ENCODE results near the gene YBX1. TPM values are rescaled to one million over a fixed set of nuclear protein-coding genes. Genes with fewer than 3 reads are reported as not detected.
"Not testable (repeated sequence)": the region's sequence is repeated elsewhere in the genome, so short reads cannot be mapped to it uniquely, and the experiment has no call there.

YBX1 gene
- total RNA-seq, 1 donor from 2014 or later: 1,013 TPM

DNA sequence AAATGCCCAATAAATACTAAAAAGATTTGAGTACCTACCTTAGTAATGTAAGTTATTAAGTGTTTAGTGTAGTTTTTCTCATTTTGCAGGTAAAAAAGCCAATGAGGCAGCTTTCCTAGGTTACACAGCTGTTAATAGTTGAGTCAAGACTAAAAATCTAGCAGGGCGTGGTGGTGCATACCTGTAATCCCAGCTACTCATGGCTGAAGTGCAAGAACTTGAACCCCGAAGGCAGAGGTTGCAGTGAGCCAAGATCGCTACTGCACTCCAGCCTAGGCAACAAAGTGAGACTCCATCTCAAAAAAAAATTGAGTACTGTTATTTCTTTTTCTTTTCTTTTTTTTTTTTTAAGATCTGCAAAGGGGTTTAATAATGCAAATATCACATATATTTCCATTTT is 7.7 kb downstream of the YBX1 start:
- no peak for DNase-seq (ENCODE audit: low read depth)

DNA sequence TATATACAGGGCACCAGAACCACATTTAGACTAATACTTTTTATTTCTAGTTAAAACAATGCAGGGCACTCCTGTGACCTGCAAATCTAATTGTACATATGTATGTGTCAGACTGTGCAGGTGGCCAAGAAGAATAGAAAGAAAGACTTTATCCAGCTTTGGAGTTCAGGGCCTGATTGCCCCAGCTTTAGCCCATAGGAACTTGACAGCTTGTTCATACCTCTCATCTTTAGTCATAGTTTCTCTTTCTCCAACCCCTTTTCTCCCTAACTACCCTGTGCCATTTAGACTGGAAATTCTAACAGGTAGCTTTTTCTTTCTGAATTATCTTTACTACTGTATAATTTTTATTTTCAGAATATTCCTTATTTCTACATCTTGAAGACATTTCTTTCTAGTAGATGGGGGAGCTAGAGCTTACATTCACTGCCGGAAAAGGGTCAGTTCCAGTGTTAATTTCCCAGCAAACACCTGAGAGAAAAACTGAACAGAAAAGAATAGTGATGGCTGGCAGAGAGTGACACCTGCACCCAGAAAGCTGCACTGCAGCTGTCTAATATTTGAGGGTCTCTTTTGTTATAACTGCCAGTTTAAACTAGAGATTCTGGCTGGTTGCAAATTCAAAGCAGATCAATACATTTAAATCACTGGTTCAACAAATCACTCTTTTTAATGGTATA is 8.4 kb downstream of the YBX1 start:
- DNase-seq (ENCODE audit: low read depth): no peak

DNA sequence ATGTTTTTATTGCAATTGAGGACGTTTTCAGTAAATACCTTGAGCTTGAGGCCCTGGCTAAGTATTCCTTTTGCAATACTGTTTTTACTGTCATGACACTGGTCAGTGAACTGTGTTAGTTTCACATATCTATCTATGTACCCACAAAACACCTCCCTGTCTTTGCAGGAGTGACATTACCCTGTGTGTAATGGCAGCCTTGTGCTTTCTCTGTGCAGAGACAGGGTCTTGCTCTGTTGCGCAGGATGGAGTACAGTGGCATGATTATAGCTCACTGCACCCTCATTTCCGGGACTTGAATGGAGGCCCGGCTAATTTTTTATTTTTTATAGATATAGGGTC is 8.9 kb downstream of the YBX1 start:
- DNase-seq (ENCODE audit: low read depth): no peak

DNA sequence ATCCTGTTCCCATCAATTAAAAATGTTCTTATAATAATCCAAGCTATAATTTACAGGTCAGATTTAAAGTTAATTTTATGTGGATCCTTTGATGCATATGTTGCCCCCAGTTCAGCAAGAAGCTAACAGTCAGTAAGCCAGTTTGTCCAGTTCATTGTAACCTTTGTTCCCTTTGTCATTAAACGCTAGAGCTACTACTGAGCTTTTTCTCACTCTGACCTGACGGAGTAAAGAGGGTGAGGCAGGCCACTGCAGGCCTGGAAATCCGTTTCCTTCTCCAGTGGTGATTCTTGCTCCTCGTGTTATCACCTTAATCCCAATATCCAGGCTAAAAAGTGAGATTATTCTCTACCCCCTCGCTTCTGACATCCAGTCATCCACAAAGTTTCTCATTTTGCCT is 10.2 kb downstream of the YBX1 start:
- no peak for DNase-seq (ENCODE audit: low read depth)

DNA sequence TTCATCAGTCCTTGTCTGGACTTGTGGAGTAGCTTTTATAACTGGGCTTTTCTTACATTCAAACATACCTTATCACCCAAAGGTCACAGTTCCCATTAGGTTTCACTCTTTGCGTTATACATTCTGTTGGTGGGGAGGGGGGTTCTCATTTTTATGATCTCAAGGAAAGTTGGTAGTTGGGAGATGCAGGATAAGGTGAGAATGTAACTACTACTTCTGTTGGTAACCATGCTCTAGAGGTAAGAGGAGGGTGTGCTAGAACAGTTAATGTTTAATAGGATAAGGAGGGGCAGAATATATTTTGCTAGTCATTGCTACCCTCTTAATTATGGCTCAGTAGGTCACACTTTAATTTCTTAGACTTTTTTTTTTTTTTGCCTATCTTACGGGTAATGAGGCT is 10.7 kb downstream of the YBX1 start:
- DNase-seq (ENCODE audit: low read depth): no peak

DNA sequence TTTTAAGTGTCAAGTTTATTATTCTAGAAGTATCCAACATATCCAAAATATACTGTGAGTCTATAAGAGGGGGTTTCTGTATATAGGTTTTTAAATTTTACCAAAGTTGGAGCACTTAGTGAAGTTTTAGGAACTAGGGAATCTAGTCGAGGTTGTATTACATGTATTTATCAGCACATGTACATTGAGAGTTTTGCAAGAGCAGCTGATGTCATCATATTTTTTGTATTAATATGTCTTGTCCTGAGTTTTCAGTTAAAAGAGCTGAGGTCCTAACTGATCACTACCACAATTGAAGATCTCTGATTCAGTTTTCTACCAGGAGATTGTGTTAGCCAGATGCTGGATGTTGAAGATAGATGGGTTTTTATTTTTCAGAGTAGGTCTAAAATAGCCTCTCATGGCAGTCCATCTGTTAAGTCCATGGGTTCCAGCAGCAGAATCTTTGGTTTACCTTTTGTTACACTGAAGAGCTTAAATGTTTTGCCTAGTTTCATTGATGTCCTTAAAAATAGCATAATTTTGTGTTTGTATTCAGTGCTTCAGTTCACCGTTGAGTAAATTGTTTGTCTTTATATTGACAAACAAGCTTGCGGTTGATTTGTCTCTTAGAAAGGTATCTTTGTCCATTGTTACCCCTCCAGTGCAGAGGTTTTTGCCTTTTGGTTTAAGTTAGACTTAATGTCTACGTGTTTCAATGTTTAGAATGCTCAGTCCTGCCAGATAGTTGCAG is 16.0 kb downstream of the YBX1 start:
- no peak for DNase-seq (ENCODE audit: low read depth)

DNA sequence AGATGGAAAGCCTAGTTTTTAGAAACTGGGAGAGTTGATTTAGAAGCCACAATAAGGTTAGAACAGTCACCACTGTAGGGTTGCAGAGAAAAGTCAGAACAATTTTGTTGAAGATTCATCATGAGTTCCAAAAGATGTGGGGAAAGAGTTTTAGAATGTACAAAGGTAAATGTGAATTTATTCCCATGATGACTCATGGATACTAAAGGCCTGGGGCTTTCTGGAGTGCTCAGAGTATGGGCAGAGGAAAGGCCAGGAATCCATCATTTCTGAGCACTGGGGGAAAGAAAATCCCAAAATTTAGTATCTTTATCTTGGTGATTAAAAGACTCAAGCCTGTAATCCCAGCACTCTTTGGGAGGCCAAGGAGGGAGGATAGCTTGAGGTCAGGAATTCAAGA is 17.8 kb downstream of the YBX1 start:
- DNase-seq (ENCODE audit: low read depth): no peak

DNA sequence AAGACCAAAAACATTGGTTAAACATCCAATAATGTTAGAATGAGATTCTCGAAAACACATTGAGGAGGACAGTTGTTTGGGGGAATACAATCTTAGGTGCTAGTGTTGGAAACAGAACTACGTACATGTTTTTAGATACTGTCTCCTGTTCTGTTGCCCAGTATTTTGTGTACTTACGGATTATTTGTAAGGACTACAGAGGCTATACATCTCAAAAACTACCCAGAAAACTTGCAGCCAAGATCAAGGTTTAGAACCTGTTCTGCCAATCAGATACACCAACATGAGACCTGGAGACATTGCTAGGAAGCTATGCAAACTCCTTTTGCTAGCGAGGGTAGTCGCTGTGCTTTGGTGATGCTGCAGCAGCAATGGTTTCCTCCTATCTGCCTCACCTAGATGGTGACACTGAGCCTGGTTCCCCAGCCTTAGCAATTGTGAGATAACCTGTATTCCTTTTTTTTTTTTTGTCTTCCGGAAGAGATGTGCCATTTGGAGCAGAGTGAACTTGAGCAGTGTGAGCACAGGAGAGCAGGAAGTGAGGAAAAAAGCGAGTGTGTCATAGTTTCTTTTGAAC is 21.8 kb downstream of the YBX1 start:
- no peak for DNase-seq (ENCODE audit: low read depth)

DNA sequence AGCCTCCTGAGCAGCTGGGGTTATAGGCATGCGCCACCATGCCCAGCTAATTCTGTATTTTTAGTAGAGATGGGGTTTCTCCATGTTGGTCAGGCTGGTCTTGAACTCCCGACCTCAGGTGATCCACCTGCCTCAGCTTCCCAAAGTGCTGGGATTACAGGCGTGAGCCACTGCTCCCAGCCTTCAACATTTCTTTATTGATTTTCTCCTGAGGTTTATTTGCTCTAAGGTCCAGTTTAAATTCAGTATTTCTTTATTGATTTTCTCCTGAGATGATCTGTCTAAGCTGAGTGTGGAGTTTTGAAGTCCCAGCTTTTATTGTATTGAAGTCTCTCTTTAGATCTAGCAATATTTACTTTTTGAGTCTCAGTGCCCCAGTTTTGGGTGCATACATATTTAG is 30.6 kb downstream of the YBX1 start:
- DNase-seq (ENCODE audit: low read depth): not testable (repeated sequence)

DNA sequence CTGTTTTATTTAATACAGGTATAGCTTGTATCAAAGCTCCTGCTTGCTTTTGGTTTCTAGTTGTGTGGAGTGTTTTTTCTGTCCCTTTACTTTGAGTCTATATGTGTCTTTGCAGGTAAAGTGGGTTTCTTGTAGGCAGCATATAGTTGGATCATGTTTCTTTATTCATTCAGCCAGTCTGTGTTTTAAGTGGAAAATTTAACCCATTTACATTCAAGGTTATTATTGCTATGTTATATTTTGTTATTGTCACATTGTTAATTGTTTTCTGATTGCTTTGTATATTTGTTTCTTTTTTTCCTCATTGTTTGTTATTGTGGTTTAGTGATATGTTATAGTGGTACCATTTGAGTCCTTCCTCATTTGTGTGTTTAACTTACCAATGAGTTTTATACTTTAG is 31.1 kb downstream of the YBX1 start:
- DNase-seq (ENCODE audit: low read depth): no peak

DNA sequence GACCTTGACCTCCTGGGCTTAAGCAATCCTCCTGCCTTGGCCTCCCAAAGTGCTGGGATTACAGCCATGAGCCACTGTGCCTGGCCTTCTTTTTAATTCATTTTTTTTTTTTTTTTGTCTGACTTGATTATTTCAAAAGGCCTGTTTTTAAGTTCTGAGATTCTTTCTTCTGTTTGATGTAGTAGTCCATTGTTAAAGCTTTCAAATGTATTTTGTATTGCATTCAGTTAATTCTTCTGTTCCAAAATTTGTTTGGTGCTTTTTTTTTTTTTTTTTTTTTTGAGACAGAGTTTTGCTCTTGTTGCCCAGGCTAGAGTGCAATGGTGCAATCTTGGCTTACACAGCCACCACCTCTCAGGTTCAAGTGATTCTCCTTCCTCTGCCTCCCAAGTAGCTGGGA is 32.2 kb downstream of the YBX1 start:
- DNase-seq (ENCODE audit: low read depth): not testable (repeated sequence)

DNA sequence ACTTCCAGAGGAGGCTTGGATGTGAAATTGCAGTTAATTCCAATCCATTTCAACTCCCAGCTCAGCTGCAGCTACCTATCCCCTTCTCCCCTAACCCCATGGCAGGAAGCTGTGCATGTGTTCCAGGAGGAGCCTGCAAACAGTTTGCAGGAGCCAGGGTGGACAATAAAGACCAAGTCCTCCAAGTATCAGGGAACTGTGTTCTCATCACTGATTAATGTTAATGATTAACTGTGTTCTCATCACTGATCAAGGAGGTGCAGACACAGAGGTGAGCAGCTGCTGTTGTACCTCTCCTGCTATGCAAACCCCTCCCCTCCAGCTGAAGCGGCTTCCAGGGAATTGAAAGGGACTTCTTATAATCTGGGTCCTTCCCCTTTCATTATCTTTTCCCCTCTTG is 38.6 kb downstream of the YBX1 start:
- DNase-seq (ENCODE audit: low read depth): no peak

DNA sequence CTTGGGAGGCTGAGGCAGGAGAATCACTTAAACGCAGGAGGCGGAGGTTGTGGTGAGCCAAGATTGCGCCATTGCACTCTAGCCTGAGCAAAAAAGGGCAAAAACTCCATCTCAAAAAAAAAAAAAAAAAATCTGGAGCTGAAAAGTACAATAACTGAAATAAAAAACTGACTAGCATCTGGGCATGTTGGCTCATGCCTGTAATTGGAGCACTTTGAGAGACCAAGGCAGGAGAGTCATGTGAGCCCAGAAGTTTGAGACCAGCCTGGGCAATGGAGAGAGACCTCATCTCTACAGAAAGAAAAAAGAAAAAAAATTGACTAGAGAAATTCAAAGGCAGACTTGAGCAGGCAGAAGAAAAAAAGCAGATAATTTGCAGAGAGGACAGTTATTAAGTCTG is 39.7 kb downstream of the YBX1 start:
- DNase-seq (ENCODE audit: low read depth): no peak

DNA sequence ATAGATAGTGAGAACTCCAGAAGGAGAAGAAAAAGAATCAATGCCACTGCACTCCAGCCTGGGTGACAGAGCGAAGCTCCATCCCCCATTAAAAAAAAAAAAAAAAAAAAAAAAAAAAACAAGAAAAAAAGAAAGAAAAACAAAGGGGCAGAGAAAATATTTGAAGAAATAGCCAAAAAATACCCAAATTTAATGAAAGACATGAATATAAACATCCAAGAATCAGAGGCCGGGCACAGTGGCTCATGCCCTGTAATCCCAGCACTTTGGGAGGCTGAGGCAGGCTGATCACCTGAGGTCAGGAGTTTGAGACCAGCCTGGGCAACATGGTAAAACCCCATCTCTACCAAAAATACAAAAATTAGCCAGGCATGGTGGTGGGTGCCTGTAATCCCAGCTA is 40.2 kb downstream of the YBX1 start:
- not testable (repeated sequence) for DNase-seq (ENCODE audit: low read depth)

DNA sequence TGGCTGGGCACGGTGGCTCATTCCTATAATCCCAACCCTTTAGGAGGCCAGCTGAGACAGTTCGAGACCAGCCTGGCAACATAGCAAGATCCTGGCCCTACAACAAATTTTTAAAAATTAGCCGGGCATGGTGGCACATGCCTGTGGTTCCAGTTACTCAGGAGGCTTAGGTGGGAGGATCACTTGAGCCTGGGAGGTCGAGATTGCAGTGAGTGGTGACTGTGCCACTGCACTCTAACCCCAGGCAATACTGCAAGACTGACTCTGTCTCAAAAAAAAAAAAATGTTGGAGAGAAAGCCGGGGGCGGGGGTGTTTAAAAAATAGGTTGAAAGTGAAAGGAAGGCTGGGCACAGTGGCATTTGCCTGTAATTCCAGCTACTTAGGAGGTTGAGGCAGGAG is 41.3 kb downstream of the YBX1 start:
- DNase-seq (ENCODE audit: low read depth): no peak

DNA sequence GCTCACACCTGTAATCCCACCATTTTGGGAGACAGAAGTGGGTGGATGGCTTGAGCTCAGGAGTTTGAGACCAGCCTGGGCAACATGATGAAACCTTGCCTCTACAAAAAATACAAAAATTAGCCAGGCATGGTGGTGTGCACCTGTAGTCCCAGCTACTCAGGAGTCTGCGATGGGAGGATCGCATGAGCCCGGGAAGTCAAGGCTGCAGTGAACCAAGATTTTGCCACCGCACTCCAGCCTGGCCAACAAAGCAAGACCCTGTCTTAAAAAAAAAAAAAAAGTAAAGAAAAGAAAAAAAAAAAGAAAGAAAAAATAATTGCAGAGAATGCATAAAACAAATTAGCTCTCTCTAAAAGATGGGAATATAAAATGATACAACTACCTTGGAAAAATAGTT is 43.6 kb downstream of the YBX1 start:
- not testable (repeated sequence) for DNase-seq (ENCODE audit: low read depth)

DNA sequence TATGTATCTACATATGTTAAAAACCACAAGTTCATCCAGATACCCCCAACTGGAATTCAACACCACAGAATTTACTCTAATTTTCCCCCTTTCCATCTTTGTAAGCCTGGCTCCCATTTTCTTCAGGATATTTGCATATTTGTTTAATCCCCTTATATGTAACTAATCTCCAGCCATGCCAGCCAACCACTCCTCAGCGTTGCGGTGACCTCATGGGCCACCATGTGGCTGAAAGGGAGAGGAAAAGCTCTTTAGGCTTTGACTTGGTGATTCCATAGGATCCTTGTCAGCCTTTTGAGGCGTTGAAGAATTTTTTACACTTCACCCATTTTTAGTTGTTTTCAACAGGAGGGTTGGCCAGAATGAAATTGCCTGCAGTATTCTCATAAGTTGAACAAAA is 47.8 kb downstream of the YBX1 start:
- no peak for DNase-seq (ENCODE audit: low read depth)

DNA sequence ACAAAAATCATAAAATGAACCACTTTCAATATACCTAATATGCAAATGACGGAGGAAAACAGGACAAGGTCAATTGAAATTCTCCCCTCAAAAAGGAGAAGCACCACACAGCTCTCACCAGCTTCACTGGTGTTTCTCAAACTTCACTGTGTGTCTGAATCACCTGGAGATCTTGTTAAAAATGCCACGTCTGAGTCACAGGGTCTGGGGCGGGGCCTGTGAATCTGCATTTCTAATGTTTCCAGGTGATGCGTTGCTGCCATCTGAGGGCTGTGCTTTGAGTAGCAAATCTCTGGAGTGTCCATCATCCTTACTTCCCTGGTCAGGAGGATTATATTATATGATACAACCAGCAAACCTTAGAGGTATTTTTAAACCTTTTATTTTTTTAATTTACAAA is 48.8 kb downstream of the YBX1 start:
- no peak for DNase-seq (ENCODE audit: low read depth)

DNA sequence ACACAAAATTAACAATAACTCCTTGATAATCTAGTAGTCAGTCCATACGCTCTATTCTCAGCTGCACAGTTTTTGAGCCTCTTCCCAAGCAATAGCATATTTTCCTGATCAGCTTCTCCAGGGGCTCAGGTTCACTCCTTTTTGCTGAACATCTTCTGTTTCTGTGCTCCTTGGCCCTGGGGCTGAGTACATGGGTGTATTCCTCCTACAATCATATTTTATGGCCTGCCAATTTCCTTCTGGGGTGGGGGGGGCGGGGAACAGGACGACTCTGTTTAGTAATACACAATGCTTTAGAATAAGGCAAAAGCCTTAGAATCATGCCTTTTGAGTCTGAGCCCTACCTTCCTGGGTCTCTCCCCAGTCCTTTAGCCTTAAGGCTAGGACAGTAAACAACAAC is 49.4 kb downstream of the YBX1 start:
- no peak for DNase-seq (ENCODE audit: low read depth)

DNA sequence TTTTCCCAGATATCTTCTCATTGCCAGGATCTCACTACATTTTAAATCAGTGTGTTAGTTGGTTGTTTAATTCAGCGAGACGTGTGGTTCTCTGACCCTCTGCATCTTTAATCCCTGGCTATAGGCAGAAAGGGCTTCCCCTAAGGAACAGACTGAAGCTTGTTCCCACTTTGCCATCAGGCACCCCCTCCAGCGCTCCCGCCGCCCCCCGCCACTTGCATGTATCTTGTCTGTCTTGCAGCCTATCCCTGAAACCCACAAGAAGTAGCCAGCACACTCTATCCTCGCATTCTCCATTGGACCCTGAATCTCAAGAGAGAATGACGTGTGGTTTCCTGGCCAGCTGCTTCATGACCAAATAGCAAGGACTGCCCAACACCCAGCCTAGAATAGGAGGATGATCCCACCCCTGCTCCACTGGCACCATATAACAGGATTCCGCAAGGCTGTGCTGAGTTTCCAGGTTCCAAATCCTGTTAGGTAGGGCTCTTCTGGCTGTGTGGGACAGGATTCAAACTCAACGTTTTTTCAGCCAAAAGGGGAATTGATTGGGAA is 50.0 kb downstream of the YBX1 start:
- DNase-seq (ENCODE audit: low read depth): peak; percentile 80

DNA sequence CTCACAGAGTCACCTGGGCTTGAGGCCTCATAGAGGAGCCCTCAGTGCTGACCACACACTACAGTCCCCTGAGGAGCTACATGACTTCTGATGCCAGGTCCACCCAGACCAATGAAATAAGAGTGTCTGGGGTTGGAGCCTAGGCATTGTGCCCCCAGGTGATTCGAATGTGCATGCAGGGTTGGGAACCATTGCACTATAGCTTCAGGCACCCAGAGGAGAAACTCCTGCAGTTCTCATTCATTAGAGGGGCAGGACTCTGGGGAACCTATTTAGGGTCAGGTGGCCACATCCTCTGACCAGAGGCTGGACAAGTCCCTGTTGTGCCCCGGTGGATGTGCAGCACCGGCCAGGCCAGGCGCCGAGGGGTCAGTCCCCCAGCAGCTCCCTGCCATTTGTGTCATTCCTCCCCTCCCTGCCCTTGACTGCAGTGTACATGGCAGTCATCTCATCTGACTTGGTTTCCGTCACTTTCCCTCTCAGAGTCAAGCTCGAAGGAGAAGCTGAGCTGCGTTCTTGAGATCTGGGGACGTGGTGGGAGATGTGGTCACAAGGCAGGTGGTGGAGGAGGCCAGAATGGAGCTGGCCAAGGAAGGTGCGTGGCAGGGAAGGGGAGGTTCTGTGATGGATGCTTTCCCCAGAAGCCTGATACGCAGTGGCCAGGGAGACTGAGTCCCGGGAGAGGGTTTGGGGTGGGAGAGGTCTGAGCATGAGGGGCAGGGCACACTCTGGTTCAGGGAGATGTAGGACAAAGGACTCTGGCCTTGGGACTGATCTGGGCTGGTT is 51.4 kb downstream of the YBX1 start:
- no peak for DNase-seq (ENCODE audit: low read depth)

Data from myocyte (in vitro differentiated cells).